ENCODE results near the gene RPTOR.

Gene RPTOR

GRCh38 chr17:80961541-80962330 lies 417.1 kb downstream of the RPTOR start:
- DNase-seq (ENCODE audit: low read depth), result no peak

- no peak for DNase-seq (ENCODE audit: low read depth)
These were observed 418.0 kb downstream of the RPTOR start for GRCh38 chr17:80962356-80963329.

- no peak for DNase-seq (ENCODE audit: low read depth)
These were observed 419.3 kb downstream of the RPTOR start for GRCh38 chr17:80963812-80964543.

GRCh38 chr17:80964544-80964856 lies 419.9 kb downstream of the RPTOR start:
- no peak for DNase-seq (ENCODE audit: low read depth)

- no peak for DNase-seq (ENCODE audit: low read depth)
These were observed 420.4 kb downstream of the RPTOR start for GRCh38 chr17:80964859-80965580.

- no peak for DNase-seq (ENCODE audit: low read depth)
These were observed 421.0 kb downstream of the RPTOR start for GRCh38 chr17:80965606-80966005.

- no peak for DNase-seq (ENCODE audit: low read depth)
These were observed 422.8 kb downstream of the RPTOR start for GRCh38 chr17:80967404-80967872.

- DNase-seq (ENCODE audit: low read depth), result peak; percentile 24
These were observed 424.0 kb downstream of the RPTOR start for GRCh38 chr17:80968602-80969029.

GRCh38 chr17:80969030-80969673 lies 424.5 kb downstream of the RPTOR start:
- no peak for DNase-seq (ENCODE audit: low read depth)

- DNase-seq (ENCODE audit: low read depth), result no peak
These were observed 425.0 kb downstream of the RPTOR start for GRCh38 chr17:80969674-80970043.

- DNase-seq (ENCODE audit: low read depth), result peak; percentile 17
These were observed 425.6 kb downstream of the RPTOR start for GRCh38 chr17:80970044-80970761.

GRCh38 chr17:80970762-80971703 lies 426.4 kb downstream of the RPTOR start:
- DNase-seq (ENCODE audit: low read depth), result no peak

- no peak for DNase-seq (ENCODE audit: low read depth)
These were observed 427.2 kb downstream of the RPTOR start for GRCh38 chr17:80971704-80972304.

- DNase-seq (ENCODE audit: low read depth), result no peak
These were observed 432.1 kb downstream of the RPTOR start for GRCh38 chr17:80976701-80977100.

GRCh38 chr17:80977172-80977571 lies 432.5 kb downstream of the RPTOR start:
- DNase-seq (ENCODE audit: low read depth), result no peak

- no peak for DNase-seq (ENCODE audit: low read depth)
These were observed 434.2 kb downstream of the RPTOR start for GRCh38 chr17:80978499-80979497.

- DNase-seq (ENCODE audit: low read depth), result no peak
These were observed 435.1 kb downstream of the RPTOR start for GRCh38 chr17:80979547-80980378.
